DMS53 treated with DMSO at 0.1 percent for 48 hours (cell line): ENCODE measurements around the gene HSD17B1.
"Not testable (repeated sequence)": the region's sequence is repeated elsewhere in the genome, so short reads cannot be mapped to it uniquely, and the experiment has no call there.

Experiments used
- DNase-seq: peaks from one replicate; lab custom pipeline; 2025; ENCODE audit not compliant: unreplicated experiment; lab: John Stamatoyannopoulos, UW

Gene HSD17B1

DNA sequence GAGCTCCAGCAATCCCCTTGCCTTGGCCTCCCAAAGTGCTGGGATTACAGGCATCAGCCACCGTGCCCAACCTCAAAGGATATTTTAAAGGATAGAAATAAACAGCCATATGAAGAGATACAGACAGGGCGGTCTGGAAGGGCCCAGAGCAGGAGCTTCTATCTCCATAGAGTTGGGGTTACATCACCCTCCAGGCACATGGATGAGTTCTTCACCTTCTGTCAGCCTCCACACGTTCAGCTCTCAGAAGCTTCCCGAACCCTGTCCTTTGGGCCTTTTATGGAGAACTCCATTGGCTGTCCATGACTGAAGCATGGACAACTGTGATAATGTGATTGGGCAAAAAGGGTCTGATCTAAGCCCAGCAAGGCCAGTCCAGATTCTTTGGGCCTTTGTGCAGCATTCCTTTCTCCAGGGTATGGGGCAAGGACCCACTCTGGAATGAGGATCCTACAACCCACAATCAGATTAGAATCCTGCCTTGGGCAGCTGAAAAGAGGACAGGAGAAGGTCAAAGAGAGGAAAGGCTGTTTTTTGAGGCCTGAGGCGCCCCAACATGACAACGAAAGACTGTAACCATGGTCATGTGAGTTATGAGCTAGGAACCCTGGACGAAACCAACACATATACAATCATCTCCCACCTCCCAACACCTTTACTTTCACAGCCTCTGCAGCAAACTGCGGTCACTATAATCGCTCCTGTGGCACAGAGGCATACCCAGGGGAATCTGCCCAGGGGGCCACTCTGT, 6.8 kb upstream of the HSD17B1 start:
- DNase-seq: not testable (repeated sequence)

DNA sequence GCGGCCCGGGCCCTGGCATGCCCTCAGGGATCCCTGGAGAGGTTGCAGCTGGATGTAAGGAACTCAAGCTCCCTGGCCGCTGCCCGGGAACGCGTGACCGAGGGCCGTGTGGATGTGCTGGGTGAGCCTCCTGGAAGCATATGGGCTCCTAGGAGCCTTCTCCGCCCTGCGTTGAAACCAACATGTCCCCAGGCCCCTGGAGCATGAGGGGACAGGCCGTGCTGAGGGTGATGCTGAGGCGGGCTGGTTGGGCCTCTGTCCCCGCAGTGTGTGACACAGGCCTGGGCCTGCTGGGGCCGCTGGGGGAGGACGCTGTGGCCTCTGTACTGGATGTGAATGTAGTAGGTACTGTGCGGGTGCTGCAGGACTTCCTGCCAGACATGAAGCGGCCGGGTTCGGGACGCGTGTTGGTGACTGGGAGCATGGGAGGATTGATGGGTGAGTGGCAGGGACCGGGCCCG, 5.7 kb upstream of the HSD17B1 start:
- DNase-seq: no peak

DNA sequence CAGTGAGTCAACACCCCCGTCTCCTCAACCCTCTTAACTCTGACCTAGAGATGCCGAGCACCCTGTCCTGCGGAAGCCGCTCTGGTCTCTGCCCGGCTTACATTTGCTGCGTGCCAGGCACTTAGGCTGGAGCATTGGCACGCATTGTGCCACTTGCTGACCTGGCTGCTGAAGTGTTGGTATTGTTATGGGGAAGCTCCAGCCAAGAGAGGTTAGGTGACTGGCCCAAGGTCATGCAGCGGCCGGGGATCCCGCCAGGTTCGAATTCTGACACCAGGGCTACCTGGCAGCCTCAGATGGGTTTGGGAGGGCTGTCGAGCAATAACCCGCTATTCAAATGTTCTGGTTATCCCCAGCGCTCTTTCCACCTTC, 5.0 kb upstream of the HSD17B1 start:
- no peak for DNase-seq

DNA sequence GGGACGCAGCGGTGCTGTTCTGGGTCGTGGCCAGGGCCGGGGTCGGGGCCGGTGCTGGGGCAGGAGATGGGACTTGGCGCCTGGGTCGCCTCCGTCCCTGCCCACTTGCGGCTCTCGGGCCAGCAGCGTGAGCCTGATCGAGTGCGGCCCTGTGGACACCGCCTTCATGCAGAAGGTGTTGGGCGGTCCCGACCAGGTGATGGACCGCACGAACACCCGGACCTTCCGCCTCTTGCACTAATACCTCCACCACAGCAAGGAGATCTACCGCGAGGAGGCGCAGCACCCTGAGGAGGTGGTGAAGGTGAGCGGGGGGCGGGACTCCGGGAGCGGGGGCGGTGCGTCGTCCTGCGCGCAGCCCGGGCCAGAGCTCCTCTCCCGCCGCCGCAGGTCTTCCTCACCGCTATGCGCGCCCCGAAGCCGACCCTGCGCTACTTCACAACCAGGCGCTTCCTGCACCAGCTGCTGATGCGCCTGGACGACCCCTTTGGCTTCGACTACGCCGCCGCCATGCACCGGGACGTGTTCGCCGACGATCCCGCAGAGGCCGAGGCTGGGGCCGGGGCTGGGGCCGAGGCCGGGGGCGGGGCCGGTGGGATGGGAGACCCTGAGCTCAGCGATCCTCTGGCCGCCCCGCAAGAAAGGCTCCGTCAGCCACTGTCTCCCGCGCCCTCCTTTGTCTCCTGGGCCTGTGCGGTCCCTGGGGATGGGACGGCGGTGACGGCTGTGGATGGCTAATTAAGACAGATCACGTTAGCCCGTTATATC, 4.5 kb upstream of the HSD17B1 start:
- peak; percentile 91 for DNase-seq

DNA sequence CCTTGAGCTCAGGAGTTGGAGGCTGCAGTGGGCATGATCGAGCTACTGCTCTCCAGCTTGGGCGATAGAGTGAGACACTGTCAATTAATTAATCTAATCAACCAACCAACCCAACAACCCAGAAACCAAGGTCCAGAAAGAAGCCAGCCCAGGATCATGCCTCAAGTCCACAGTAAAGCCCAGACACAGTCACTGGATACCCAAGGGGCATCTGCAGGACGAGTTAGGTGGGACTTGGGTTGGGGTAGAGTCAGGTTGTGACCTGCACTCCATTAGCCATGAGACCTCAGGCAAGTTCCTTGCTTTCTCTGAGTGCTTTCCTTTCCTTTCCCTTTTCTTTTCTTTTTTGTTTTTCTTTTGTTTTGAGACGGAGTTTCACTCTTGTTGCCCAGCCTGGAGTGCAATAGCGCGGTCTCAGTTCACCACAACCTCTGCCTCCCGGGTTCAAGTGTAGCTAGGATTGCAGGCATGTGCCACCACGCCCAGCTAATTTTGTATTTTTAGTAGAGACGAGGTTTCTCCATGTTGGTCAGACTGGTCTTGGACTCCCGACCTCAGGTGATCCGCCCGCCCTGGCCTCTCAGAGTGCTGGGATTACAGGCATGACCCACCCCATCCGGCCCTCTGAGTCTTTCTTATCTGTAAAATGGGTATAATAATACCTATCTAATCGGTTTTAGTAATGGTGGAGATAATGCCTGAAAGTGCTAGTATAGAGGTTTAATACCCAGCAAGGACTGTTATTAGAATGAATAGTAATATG, 3.5 kb upstream of the HSD17B1 start:
- no peak for DNase-seq

DNA sequence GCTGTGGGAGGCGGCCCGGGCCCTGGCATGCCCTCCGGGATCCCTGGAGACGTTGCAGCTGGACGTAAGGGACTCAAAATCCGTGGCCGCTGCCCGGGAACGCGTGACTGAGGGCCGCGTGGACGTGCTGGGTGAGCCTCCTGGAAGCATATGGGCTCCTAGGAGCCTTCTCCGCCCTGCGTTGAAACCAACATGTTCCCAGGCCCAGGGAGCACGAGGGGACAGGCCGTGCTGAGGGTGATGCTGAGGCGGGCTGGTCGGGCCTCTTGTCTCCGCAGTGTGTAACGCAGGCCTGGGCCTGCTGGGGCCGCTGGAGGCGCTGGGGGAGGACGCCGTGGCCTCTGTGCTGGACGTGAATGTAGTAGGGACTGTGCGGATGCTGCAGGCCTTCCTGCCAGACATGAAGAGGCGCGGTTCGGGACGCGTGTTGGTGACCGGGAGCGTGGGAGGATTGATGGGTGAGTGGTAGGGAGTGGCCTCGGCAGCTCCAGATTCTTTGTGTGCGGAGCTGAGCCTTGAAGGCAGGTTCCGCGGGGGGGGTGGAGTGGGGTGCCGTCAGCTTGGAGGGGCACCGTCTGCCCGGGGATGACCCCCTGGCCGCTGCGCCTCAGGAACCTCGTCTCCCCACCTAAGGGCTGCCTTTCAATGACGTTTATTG, 567 bp downstream of the HSD17B1 start:
- no peak for DNase-seq

DNA sequence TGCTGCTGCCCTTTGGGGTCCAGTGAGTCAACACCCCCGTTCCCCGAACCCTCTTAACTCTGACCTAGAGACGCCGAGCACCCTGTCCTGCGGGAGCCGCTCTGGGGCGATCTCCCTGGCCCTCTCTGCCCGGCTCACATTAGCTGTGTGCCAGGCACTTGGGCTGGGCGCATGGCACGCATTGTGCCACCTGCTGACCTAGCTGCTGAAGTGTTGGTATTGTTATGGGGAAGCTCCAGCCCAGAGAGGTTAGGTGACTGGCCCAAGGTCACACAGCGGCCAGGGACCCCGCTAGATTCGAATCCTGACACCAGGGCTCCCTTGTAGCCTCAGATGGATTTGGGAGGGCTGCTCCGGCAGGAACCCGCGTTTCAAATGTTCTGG, 1.1 kb downstream of the HSD17B1 start:
- no peak for DNase-seq

DNA sequence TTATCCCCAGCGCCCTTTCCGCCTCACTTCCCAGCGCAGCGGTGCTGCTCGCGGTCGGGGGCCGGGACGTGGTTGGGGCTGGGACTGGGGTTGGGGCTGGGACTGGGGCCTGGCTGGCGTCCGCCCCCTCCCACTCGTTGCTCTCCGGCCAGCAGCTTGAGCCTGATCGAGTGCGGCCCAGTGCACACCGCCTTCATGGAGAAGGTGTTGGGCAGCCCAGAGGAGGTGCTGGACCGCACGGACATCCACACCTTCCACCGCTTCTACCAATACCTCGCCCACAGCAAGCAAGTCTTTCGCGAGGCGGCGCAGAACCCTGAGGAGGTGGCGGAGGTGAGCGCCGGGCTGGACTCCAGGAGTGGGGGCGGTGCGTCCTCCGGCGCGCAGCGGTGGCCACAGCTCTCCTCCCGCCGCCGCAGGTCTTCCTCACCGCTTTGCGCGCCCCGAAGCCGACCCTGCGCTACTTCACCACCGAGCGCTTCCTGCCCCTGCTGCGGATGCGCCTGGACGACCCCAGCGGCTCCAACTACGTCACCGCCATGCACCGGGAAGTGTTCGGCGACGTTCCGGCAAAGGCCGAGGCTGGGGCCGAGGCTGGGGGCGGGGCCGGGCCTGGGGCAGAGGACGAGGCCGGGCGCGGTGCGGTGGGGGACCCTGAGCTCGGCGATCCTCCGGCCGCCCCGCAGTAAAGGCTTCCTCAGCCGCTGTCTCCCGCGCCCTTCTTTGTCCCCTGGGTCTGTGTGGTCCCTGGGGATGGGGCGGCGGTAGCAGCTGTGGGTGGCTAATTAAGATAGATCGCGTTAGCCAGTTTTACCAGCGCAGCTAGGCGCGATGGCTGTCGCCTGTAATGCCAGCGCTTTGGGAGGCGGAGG, 1.8 kb downstream of the HSD17B1 start:
- DNase-seq: peak; percentile 77

DNA sequence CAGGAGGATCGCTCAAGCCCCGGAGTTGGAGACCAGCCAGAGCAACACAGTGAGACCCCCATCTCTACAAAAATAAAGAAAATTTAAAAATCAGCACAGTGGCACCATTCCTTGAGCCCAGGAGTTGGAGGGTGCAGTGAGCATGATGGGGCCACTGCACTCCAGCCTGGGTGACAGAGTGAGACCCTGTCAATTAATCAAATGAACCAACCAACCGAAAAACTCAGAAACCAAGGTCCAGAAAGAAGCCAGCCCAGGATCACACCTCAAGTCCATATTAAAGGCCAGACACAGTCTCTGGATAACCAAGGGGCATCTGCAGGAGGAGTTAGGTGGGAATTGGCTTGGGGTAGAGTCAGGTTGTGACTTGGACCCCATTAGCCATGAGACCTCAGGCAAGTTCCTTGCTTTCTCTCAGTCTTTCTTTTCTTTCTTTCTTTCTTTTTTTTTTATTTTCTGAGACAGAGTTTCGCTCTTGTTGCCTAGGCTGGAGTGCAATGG, 2.4 kb downstream of the HSD17B1 start:
- no peak for DNase-seq

DNA sequence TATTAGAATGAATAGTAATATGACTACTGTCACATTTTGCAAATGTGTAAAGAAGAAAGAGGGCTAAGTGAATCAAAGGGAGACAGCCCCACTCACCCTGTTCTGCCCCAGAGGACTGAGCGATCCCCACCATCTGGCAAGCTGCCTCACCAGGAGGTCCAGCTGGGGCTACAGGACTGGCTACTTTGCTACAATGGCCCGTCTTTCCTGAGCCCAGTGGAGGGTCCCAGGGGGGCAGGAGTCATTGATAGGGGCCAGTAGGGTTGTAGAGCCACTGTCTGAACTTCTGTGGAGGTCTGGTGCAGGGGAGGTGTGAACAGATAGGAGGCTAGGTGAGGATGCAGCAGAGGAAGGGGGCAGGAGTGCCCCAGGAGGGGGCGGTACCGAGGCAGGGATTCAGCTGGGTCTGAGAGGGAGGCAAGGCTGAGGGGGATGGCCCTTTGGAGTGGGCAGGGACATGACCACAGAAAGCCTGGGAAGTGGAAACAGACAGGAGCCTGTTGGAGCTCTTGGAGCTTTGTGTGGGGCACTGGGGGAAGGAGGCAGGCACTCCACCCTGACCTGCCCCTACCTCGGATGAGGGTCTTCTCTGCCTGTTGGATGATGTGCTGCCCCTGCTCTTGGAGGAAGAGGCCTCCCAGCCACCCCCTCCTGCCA, 3.4 kb downstream of the HSD17B1 start:
- not testable (repeated sequence) for DNase-seq

DNA sequence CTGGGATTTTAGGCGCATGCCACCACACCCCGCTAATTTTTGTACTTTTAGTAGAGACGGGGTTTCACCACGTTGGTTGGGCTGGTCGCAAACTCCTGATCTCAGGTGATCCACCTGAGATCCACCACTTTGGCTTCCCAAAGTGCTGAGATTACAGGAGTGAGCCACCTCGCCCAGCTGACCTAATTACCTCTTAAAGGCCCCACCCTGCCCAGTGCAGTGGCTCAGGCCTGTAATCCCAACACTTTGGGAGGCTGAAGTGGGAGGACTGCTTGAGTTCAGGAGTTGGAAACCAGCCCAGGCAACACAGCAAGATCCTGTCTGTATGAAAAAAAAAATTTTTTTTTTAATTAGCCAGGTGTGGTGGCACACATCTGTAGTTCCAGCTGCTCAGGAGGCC, 6.4 kb downstream of the HSD17B1 start:
- DNase-seq: no peak

DNA sequence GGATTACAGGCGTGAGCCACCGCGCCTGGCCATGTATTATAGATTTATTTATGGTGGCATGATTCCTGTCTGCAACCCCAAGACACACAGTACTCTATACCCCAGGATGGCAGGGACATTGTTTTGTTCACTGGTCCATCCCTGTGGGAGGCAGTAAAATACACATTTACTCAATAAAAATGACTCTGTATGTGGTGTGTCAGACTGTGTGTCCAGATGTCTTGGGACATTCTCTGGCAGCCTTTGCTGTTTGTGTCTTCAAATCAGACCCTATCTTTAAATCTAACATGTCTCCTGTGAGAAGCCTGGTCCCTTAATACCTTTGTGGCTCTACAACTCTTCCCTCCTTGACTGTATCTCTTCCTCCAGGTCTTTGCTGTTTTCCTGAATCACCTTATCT, 7.5 kb downstream of the HSD17B1 start:
- no peak for DNase-seq

DNA sequence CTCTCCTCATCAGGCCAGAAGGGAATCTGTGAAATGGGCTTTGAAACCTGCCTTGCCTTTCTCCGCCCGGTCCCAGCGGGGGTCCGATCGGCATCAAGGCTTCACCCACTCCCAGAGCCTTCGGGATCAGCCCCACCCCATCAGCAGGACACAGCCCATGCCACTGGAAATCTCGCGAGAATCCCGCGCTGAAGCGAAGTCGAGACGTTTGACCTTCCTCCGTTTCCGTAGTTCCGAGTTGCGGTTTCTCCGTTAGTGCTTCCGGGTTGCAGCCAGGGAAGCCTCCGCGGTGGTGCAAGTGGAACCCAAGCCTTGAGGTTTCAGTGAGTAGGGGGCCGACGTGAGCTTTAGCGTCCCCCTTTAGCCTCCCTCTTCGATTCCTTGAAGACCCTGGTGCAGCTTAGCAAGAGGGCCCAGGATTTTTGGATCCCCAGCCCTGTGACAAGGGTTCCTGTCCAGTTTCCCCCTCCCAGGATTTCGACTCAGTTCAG, 9.2 kb downstream of the HSD17B1 start, which contains the start of gene COASY:
COASY (plus strand) TSS at position 252 of the 491 bp plus-strand sequence. CDS start 475 bp downstream, outside the sequence.
- peak; percentile 96 for DNase-seq

DNA sequence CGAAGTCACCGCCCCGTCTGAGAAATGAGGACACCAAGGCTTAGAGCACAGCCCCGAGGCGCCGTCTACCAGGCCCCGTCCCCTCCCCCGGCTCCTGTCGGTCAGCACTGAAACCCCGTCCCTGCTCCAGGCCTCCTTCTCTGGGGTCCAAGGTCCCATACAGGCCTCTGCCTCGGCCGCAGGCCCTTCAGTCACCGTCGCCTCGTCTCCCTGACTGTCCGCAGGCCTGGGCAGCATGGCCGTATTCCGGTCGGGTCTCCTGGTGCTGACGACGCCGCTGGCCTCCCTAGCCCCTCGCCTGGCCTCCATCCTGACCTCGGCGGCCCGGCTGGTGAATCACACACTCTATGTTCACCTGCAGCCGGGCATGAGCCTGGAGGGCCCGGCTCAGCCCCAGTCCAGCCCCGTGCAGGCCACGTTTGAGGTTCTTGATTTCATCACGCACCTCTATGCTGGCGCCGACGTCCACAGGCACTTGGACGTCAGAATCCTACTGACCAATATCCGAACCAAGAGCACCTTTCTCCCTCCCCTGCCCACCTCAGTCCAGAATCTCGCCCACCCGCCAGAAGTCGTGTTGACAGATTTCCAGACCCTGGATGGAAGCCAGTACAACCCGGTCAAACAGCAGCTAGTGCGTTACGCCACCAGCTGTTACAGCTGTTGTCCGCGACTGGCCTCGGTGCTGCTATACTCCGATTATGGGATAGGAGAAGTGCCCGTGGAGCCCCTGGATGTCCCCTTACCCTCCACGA, 9.8 kb downstream of the HSD17B1 start:
- peak; percentile 28 for DNase-seq

DNA sequence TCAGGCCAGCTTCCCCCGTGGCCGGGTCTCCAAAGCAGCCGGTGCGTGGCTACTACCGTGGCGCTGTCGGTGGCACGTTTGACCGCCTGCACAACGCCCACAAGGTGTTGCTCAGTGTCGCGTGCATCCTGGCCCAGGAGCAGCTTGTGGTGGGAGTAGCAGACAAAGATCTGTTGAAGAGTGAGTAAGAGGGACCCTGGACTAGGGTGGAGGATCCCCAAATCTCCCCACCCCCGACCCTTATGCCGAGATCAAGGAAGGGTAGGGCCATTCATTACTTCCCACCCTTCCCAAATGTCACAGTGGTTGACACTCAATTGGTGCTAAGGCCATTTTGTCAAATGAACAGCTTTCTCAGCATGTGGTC, 10.4 kb downstream of the HSD17B1 start:
- DNase-seq: no peak

DNA sequence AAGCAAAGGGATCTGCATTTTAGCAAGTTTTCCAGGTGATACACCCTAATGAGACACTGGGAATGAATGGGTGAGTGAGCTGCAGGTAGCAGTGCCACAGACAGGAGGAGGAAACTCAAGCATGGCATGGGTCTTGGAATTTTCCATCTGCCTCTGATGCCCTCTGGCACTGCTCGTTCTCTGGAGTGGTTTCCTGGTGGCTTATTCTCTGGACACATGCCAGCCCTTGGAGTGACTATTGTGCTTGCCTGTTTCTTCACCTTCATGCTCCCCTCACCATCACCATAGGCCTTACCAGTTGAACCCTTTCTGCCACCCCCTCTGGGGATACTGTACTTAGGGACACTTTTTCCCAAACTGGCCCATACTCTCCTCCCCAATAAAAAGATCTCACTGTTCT, 10.8 kb downstream of the HSD17B1 start:
- peak; percentile 12 for DNase-seq

DNA sequence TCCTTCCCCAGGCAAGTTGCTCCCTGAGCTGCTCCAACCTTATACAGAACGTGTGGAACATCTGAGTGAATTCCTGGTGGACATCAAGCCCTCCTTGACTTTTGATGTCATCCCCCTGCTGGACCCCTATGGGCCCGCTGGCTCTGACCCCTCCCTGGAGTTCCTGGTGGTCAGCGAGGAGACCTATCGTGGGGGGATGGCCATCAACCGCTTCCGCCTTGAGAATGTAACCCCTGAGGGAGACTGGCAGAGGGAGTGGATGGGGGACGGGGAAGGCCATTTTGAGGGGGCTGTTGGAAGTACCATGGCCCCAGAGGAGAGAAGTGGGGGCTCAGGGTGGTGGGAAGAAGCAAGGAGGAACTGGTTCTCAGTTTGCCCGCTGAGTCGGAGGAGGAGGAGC, 11.2 kb downstream of the HSD17B1 start:
- no peak for DNase-seq

DNA sequence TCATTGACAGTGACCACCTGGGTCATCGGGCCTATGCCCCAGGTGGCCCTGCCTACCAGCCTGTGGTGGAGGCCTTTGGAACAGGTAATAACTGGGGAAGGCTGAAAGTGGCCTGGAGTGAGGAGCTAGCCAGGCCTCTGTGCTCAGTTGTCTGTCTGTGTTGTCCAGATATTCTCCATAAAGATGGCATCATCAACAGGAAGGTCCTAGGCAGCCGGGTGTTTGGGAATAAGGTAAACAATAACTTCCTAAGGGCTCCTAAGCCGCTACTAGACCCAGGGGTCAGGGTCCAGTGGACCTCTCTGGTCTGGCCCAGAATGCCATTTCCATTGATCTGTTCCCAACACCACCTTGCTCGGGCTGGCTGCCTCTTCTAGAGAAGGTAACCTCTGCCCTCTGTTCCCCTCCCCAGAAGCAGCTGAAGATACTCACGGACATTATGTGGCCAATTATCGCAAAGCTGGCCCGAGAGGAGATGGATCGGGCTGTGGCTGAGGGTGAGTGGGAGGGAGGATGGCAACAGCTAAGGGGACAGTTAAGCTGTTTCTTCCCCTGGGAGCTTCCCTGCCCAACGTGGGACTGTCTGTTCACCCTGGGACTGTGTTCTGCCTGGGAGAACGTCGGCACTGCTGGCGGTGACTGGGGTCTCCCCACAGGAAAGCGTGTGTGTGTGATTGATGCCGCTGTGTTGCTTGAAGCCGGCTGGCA, 12.2 kb downstream of the HSD17B1 start:
- no peak for DNase-seq
